DOHH2 (cell line): ENCODE data around the gene CRTAC1.

Experiments
- EZH2phosphoT487 ChIP-seq: fragments of 200-600 bp; sonication (generic); IDR thresholded peaks from 2 replicates; pipeline ENCODE4 v1.6.1; 2017; ENCODE audit warnings: borderline replicate concordance, mild to moderate bottlenecking, antibody characterized with exemption, low read length, moderate library complexity, mixed read lengths
- TF ChIP-seq, protein P1 (sequence below): fragments of 200-600 bp; sonication (generic); IDR thresholded peaks from one replicate; pipeline ENCODE4 v1.5.1; 2014; ENCODE audit warnings: antibody characterized with exemption, mild to moderate bottlenecking, low read depth, low read length; ENCODE audit not compliant: poor library complexity, severe bottlenecking

DNA sequence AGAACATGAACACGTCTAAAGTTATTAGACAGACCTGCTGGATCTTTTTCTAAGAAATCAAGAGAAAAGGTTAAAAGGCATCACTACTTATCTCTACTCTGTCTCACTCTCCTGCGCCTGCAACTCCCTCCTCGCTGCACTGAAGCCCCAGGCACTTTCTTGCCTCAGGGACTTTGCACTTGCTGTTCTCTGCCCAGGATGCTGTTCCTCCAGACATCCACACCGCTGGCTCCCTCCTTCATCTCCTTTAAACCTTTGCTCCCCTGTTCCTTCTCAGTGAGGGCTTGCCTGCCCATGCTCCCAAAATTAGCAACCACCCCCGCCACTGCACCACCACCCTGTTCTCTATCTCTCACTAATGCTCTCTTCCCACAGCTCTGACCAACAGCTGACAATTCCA, 93.4 kb downstream of the CRTAC1 start:
- TF ChIP-seq, protein P1, sequence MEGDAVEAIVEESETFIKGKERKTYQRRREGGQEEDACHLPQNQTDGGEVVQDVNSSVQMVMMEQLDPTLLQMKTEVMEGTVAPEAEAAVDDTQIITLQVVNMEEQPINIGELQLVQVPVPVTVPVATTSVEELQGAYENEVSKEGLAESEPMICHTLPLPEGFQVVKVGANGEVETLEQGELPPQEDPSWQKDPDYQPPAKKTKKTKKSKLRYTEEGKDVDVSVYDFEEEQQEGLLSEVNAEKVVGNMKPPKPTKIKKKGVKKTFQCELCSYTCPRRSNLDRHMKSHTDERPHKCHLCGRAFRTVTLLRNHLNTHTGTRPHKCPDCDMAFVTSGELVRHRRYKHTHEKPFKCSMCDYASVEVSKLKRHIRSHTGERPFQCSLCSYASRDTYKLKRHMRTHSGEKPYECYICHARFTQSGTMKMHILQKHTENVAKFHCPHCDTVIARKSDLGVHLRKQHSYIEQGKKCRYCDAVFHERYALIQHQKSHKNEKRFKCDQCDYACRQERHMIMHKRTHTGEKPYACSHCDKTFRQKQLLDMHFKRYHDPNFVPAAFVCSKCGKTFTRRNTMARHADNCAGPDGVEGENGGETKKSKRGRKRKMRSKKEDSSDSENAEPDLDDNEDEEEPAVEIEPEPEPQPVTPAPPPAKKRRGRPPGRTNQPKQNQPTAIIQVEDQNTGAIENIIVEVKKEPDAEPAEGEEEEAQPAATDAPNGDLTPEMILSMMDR, result no peak
- TF ChIP-seq EZH2phosphoT487, result no peak
